ENCODE data around the gene DBF4B. TPM values are rescaled to one million over a fixed set of nuclear protein-coding genes. Genes with fewer than 3 reads are reported as not detected.
"Not testable (repeated sequence)": the region's sequence is repeated elsewhere in the genome, so short reads cannot be mapped to it uniquely, and the experiment has no call there.

The DBF4B gene
- total RNA-seq, 2 experiments from 2014 or later, result 1.5 TPM

DNA sequence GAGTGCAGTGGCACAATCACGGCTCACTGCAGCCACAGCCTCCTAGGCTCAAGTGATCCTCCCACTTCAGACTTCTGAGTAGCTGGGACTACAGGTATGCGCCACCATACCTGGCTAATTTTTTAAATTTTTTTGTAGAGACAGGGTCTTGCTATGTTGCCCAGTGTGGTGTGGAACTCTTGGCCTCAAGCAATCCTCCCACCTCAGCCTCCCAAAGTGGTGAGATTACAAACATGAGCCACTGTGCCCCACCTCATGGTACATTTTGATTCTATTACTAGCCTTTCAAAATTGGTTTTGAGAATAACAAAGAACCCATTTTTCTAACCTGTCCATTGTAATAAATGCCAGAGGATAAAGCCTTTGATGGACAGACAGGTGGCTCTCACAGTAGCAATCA is 20.3 kb upstream of the DBF4B start:
- Mint-ChIP-seq H3K9me3 (no peaks in the 10 kb centered on the region), H3K27me3 (no peaks in the 10 kb centered on the region), H3K4me1 (ENCODE audit: low read depth) (peaks cover 30% of the 10 kb centered on the region), H3K36me3 (ENCODE audit: low read depth) (peaks cover 51% of the 10 kb centered on the region), H3K27ac (peak overlapping the region; percentile 96), H3K4me3 (peak overlapping the region; percentile 98)
- intact Hi-C loops (cut with DNase I, micrococcal nuclease), result loop anchor here in 1 of 2 experiments (2.0 kb wide), 1 partner anchor 211 kb away; the partner anchor contains the start of gene EFTUD2
- TF ChIP-seq, protein P1, sequence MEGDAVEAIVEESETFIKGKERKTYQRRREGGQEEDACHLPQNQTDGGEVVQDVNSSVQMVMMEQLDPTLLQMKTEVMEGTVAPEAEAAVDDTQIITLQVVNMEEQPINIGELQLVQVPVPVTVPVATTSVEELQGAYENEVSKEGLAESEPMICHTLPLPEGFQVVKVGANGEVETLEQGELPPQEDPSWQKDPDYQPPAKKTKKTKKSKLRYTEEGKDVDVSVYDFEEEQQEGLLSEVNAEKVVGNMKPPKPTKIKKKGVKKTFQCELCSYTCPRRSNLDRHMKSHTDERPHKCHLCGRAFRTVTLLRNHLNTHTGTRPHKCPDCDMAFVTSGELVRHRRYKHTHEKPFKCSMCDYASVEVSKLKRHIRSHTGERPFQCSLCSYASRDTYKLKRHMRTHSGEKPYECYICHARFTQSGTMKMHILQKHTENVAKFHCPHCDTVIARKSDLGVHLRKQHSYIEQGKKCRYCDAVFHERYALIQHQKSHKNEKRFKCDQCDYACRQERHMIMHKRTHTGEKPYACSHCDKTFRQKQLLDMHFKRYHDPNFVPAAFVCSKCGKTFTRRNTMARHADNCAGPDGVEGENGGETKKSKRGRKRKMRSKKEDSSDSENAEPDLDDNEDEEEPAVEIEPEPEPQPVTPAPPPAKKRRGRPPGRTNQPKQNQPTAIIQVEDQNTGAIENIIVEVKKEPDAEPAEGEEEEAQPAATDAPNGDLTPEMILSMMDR (IDR thresholded peaks at IDR 0.05), result no peak
- ATAC-seq (ENCODE audit: poor library complexity) (no peak), DNase-seq (no peak)
- POLR2A ChIA-PET, result interaction anchor here (0.6 to 3.7 kb wide), 3 partner anchors 20 to 395 kb away, joined by 3 to 33 read pairs (median 3); partner anchors contain the start of gene DBF4B
- Histone ChIP-seq H3K27ac (ENCODE audit: low read depth in 1 of 2, low read length in 2 of 2) (no peak overlapping the region), H3K36me3 (ENCODE audit: insufficient read depth, low read length) (peaks cover 23% of the 10 kb centered on the region), H3K9me3 (ENCODE audit: control insufficient read depth in 1 of 2, insufficient read depth in 1 of 2, low read length in 2 of 2) (no peaks in the 10 kb centered on the region), H3K27me3 (ENCODE audit: control insufficient read depth in 1 of 2, insufficient read depth in 2 of 2, low read length in 2 of 2) (no peaks in the 10 kb centered on the region), H3K4me1 (ENCODE audit: insufficient read depth, low read length) (peaks cover 27% of the 10 kb centered on the region), H3K4me3 (ENCODE audit: low read length) (no peak overlapping the region)
- CTCF ChIA-PET, result no interaction called here

DNA sequence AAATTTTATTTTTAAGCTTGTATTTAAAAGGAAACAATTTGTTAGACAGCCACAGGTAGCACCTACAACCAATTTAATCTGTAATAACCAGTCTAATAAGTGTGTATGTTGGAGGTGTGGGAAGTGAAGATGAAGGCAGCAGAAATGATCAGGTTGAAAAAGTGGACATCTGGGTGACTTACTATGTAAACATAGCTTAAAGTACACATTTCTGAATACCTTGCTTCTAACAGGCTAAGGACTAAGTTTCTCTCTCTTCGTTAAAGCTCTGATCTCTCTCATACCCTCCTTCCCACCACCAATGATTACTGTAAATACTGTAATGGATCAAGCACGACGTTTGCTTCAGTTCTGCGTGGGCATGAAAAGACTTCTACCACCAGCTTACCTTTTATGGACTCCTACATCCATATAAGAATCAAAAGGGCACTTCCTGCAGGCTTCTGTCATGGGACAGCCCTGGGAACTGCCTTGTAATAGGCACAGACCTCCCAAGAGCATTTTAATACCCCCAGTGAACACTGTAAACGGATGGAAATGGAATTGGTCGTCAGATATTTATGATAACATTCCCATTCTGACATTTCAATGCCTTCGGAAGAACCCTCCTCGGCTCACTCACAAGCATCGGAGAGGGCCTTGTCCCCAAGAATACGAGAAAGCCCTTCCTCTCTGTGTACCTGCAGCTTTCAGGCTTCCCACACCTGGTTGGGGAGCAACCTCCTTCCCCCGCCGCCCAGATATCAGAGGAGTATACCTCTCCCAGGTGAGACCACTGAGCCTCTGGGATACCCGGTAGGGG is 19.6 kb upstream of the DBF4B start:
- Histone ChIP-seq H3K27me3 (ENCODE audit: control insufficient read depth in 1 of 2, insufficient read depth in 2 of 2, low read length in 2 of 2) (no peaks in the 10 kb centered on the region), H3K9me3 (ENCODE audit: control insufficient read depth in 1 of 2, insufficient read depth in 1 of 2, low read length in 2 of 2) (no peaks in the 10 kb centered on the region), H3K27ac (ENCODE audit: low read depth in 1 of 2, low read length in 2 of 2) (peak overlapping the region; percentile 51 to 89), H3K4me1 (ENCODE audit: insufficient read depth, low read length) (peaks cover 27% of the 10 kb centered on the region), H3K36me3 (ENCODE audit: insufficient read depth, low read length) (peaks cover 16% of the 10 kb centered on the region), H3K4me3 (ENCODE audit: low read length) (peak overlapping the region; percentile 88)
- Mint-ChIP-seq H3K4me1 (ENCODE audit: low read depth) (peaks cover 30% of the 10 kb centered on the region), H3K9me3 (no peaks in the 10 kb centered on the region), H3K36me3 (ENCODE audit: low read depth) (peaks cover 44% of the 10 kb centered on the region), H3K4me3 (peak overlapping the region; percentile 98), H3K27me3 (no peaks in the 10 kb centered on the region), H3K27ac (peak overlapping the region; percentile 96)
- ChIA-PET POLR2A (interaction anchor here (0.6 to 3.7 kb wide), 4 partner anchors 19 to 467 kb away, joined by 3 to 33 read pairs (median 3); partner anchors contain the start of gene DBF4B), CTCF (no interaction called here)
- DNase-seq, result peak in 1 of 14 experiments; percentile 34
- TF ChIP-seq, protein P1 (IDR thresholded peaks at IDR 0.05), result no peak
- ATAC-seq (ENCODE audit: poor library complexity), result peak; percentile 11
- intact Hi-C loops (cut with DNase I, micrococcal nuclease), result loop anchor here (1.0 to 2.0 kb wide), 2 partner anchors 19 to 210 kb away; partner anchors contain the start of genes DBF4B (in 2 of the 2) and EFTUD2 (in 1 of the 2)

- H3K4me1 Mint-ChIP-seq (ENCODE audit: low read depth), result peaks cover 30% of the 10 kb centered on the region
- TF ChIP-seq, protein P1 (IDR thresholded peaks at IDR 0.05), result no peak
- peak within 1 kb of the TSS; percentile 98 for H3K4me3 Mint-ChIP-seq
- H3K27me3 Mint-ChIP-seq, result no peaks in the 10 kb centered on the region
- peak within 1 kb of the TSS; percentile 96 for H3K27ac Mint-ChIP-seq
- CTCF ChIA-PET, result no interaction called here
- H3K27me3 ChIP-seq (ENCODE audit: control insufficient read depth in 1 of 2, insufficient read depth in 2 of 2, low read length in 2 of 2), result no peaks in the 10 kb centered on the region
- no peaks in the 10 kb centered on the region for H3K9me3 ChIP-seq (ENCODE audit: control insufficient read depth in 1 of 2, insufficient read depth in 1 of 2, low read length in 2 of 2)
- intact Hi-C loops (cut with DNase I, micrococcal nuclease), result loop anchor here (1.0 to 2.0 kb wide), 2 partner anchors 19 to 209 kb away; partner anchors contain the start of genes DBF4B (in 2 of the 2) and EFTUD2 (in 1 of the 2)
- POLR2A ChIA-PET, result interaction anchor here (0.7 to 3.7 kb wide), 5 partner anchors 18 to 1302 kb away, joined by 3 to 33 read pairs (median 3); partner anchors contain the start of genes DBF4B and NMT1
- DNase-seq (peak; percentile 88 to 96 (median 90)), ATAC-seq (ENCODE audit: poor library complexity) (peak; percentile 97)
- H3K36me3 ChIP-seq (ENCODE audit: insufficient read depth, low read length), result peaks cover 13% of the 10 kb centered on the region
- H3K36me3 Mint-ChIP-seq (ENCODE audit: low read depth), result peaks cover 39% of the 10 kb centered on the region
- peak within 1 kb of the TSS; percentile 88 for H3K4me3 ChIP-seq (ENCODE audit: low read length)
- peak within 1 kb of the TSS; percentile 88 to 89 for H3K27ac ChIP-seq (ENCODE audit: low read depth in 1 of 2, low read length in 2 of 2)
- peaks cover 27% of the 10 kb centered on the region for H3K4me1 ChIP-seq (ENCODE audit: insufficient read depth, low read length)
- H3K9me3 Mint-ChIP-seq, result no peaks in the 10 kb centered on the region
Measured at GRCh38 chr17:44689477-44690217, 18.8 kb upstream of the DBF4B start, which contains the start of gene CCDC43. Gene CCDC43, minus strand, starts transcription at chr17:44689776. Its CDS starts 23 bp downstream, at chr17:44689753.

DNA sequence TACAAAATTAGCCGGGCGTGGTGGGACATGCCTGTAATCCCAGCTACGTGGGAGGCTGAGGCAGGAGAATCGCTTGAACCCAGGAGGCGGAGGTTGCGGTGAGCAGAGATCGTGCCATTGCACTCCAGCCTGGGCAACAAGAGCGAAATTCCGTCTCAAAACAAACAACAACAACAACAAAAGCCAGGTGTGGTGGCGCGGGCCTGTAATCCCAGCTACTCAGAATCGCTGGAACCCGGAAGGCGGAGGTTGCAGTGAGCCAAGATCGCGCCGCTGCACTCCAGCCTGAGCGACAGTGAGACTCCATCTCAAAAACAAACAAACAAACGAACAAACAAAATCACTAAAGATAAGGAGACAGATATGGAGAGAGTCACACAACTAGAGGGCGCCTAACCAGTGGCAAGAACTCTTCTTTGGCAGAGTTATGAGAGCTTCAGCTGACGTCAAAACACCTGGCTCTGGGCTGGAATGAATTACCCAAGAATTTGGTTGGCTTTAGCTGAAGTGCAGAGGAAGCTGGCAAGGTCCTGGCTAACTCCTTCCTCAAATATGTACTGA is 17.6 kb upstream of the DBF4B start:
- POLR2A ChIA-PET, result interaction anchor here (0.7 to 3.7 kb wide), 4 partner anchors 17 to 1303 kb away, joined by 3 to 33 read pairs (median 3); partner anchors contain the start of genes DBF4B and NMT1
- H3K27me3 Mint-ChIP-seq, result not testable (repeated sequence)

More for the DNA sequence above, 17.6 kb upstream of the DBF4B start:
- ATAC-seq (ENCODE audit: poor library complexity); H3K9me3 Mint-ChIP-seq; H3K9me3 ChIP-seq (ENCODE audit: control insufficient read depth in 1 of 2, insufficient read depth in 1 of 2, low read length in 2 of 2); H3K27me3 ChIP-seq (ENCODE audit: control insufficient read depth in 1 of 2, insufficient read depth in 2 of 2, low read length in 2 of 2); H3K4me3 ChIP-seq (ENCODE audit: low read length); intact Hi-C loops (cut with DNase I, micrococcal nuclease); H3K36me3 ChIP-seq (ENCODE audit: insufficient read depth, low read length); H3K27ac ChIP-seq (ENCODE audit: low read depth in 1 of 2, low read length in 2 of 2): not testable (repeated sequence)
- peaks cover 23% of the 10 kb centered on the region for H3K4me1 Mint-ChIP-seq (ENCODE audit: low read depth)
- peaks cover 27% of the 10 kb centered on the region for H3K4me1 ChIP-seq (ENCODE audit: insufficient read depth, low read length)
- peak in 3 of 14 experiments; percentile 20 to 53 (median 38) for DNase-seq
- H3K4me3 Mint-ChIP-seq, result peak overlapping the region; percentile 98
- H3K27ac Mint-ChIP-seq, result peak overlapping the region; percentile 72
- H3K36me3 Mint-ChIP-seq (ENCODE audit: low read depth), result peaks cover 29% of the 10 kb centered on the region
- CTCF ChIA-PET, result interaction anchor here (0.6 kb wide), 1 partner anchor 20 kb away, joined by 3 read pairs; no protein-coding TSS in a partner anchor
